DMS53 treated with DMSO at 0.1 percent for 48 hours (cell line): ENCODE measurements around the gene FTH1.
"Not testable (repeated sequence)": the region's sequence is repeated elsewhere in the genome, so short reads cannot be mapped to it uniquely, and the experiment has no call there.

ENCODE experiments used
- DNase-seq: peaks from one replicate; lab custom pipeline; 2025; ENCODE audit not compliant: unreplicated experiment; lab: John Stamatoyannopoulos, UW

FTH1 gene

DNA sequence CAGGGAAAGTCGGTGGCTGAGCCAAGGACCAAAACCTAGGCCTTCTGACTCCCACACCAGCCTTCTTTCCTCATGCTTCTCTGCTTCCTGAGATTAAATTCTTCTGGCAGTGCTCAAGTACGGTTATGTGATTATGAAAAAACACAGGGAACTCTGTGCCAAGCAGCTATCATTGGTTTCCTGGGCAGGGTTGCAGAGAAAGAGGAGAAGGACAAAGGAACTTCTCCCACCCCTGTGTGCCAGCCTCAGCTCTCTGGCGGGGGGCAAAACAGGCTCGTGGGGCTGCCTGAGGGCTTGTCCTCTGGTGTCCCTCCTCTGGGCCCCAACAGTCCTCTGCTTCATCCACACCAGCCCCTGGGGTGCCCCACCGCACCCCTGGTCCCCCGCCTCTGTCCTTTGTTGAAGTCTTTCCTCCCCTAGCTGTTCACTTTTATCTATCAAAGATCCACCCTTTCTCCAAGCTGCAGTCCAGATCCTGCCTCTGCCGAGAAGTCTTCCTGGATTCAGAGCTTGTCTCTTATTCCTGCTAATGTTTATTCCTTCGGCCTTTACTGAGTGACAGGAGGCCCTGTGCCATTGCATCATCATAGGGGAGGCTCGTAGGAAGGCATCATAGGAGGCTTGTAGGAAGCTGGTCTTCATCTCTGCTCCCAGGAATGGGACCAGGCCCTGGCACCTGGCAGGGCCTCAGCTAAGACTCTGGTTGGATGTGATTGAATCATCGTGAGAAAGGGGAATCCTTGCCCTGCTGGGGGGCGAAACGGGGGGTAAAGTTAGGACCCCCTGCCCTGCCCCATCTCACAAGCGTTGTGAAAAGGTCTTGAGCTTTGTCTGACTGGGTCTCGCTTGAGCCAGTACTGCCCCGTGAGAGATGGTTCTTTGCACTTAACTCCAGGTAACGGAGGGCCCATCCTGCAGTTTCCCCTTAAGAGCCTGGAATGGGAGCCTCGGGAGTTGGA, 11.5 kb upstream of the FTH1 start:
- DNase-seq = no peak

DNA sequence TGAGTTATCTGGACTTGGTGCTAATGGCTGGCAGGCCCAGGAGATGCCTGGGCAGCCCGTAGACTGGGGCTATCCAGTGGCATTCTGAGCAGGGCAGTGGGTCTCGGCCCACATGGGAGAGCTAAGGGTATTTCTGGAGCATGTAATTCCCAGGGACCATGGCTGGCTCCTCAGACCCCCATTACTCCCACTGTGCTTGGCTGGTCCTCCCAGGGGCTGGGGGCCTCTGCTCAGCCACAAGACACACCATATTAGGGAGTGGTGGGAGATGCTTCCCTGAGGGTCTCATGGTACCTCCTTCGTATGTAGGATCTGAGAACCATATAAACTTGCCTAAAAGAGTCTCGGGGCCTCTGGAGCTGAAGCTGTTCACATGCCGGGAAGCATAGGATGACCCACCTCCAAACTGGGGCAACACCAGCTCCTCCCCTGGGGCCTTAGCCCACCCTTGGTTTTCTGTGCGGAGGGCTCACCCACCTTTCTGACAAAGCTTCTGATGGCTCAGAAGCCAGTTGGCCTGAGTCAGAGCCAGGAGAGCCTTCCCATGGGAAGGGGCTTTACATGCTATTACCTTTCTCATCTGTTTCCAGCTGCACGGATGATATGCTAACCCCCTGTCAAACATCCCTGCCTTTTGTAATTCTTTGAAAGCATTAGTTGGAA, 9.5 kb upstream of the FTH1 start:
- no peak for DNase-seq

DNA sequence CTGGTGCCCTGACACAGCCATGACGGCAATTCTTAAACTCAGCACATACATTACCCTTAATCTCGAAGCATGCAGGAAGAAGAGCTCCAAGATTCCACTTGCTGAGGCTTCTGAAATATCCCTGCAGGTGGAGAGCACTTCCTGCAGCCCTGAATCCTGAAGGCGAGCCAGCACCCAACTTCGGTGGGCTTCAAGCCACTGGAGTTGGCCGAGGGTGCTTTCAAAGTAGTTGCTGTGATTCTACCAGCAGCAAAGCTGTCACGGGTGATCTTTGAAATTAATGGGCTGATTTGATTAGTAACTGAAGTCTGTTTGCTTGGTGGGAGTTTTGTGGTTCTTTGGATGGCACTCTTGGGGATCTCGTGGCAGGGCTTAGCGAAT, 9.0 kb upstream of the FTH1 start:
- no peak for DNase-seq

DNA sequence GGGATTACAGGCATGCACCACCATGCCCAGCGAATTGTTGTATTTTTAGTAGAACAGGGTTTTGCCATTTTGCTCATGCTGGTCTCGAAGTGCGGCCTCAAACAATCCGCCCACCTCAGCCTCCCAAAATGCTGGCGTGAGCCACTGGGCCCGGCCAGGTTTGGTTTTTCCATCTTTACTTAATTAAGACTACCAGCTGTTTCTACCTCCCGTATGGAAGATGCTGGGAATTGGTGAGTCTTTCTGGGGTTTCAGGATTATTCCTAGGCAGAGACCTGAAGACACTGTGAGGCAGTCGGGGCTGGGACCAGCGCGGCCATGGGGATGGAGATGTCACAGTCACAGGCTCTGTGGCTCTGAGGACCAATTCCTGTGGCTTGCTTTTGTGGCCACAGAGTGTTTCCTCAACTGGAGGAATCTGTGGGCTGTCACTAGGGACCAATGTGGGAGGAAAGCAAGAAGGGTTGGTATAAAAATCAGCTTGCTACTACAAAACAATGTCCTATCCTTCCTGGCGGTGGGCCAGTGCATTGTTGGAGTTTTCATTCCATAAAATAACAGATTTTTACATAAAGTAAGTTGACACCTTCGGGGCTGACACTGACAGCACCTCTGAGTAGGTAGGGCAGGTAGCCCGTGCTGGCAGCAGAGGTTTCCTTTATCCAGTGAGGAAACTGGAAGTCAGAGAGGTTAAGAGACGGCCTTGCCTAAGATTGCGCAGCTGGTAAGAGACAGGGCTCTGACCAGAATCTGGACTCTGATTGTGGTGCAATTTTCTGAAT, 8.4 kb upstream of the FTH1 start:
- no peak for DNase-seq

DNA sequence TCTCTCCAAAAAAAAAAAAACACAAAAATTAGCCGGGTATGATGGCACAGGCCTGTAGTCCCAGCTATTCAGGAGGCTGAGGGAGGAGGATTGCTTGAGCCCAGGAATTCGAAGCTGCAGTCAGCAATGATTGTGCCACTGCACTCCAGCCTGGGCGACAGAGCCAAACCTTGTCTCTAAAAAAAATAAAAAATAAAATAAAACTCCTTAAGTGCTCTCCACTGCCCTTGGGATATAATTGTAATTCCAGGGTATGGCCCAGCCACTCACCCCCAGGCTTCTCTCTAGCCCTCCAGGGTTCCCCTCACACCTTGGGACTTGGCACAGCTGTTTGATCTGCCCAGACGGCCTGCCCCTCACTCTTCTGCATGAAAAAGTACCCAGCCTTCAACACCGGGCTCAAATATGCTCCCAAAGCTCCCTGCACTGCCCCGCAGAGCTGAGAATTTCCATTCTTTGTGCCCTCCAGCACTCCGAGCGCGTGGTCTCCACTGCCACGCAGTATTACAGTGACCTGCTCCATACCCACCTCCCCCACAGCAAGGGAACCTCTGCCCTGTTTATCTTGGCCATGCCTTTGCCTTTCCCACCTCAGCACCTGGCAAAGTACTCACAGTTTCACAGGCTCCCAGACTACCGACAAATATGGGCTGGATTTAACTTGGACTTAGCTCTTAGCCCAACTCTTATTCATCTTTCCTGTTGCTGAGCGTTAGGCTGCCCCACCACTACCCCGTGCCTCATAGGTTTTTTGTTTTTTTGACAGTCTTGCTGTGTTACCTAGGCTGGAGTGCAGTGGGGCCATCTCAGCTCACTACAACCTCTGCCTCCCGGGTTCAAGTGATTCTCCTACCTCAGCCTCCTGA, 7.6 kb upstream of the FTH1 start:
- DNase-seq = peak; percentile 25

DNA sequence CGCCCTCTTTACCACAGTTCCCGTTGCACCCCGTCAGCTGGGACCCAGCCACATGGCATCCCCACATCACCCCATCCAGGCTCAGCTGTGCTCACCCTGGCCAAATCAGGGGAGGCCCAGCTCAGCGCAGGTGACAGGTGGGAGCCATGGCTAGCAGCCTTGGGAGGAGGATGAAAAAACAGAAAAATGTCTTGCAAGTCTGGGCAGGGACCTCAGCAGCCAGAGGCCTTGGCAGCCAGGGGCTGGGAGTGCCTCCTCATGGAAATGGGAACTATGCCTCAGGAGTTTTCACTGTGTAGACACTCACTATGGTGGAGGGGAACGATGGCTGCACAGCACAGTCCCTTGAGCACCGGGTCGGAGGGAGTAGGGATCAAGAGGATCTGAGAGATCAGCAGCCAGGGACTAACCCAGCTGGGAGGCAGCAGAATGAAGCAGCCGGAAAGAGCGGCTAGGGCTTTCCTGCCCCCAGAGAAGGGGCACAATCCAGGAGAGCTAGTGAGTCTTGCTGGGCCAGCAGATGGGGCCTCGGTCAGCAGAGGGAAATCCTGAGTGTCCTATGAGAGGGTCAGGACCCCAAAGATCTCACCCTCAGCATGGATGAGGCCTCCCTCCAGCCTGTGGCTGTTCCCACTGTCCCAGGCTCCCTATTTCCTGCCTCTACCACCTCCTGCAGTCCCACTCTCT, 6.2 kb upstream of the FTH1 start:
- no peak for DNase-seq

DNA sequence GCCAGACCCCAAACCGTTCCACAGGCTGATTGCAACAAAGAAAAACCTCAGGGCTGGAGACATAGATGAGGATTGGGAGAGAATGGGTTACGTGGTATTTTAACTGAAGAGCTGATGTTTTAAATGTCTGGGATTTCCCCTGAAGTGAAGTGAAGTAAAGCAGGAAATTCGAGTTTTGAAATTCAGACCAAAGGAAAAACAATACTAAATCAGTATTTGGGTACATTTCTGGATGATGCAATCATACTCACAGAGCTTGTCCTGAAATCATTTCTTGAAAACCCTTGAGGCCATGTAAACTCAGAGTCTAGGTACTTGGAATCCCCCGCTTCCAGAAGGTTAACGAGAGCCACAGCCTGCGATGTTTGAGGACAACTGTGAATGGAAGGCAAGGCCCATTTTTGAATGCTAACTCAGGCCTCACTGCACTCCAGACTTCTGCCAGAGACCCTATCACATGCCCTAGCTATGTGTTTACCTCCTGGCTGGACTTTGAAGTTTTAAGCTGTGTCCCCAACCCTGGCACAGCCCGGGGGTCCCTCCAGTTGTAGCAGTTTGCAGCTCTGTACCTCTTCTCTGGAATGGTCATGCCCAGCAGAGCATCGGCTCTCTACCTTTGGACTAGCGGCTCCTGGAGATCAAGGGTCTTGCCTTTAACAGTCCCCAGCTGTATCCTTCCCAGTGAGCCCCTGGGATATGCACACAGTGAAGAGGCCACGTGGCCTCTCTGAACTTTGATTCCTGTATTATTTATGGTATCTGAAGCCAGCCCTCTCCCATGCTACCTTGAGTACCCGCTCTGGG, 5.4 kb upstream of the FTH1 start:
- DNase-seq = no peak

DNA sequence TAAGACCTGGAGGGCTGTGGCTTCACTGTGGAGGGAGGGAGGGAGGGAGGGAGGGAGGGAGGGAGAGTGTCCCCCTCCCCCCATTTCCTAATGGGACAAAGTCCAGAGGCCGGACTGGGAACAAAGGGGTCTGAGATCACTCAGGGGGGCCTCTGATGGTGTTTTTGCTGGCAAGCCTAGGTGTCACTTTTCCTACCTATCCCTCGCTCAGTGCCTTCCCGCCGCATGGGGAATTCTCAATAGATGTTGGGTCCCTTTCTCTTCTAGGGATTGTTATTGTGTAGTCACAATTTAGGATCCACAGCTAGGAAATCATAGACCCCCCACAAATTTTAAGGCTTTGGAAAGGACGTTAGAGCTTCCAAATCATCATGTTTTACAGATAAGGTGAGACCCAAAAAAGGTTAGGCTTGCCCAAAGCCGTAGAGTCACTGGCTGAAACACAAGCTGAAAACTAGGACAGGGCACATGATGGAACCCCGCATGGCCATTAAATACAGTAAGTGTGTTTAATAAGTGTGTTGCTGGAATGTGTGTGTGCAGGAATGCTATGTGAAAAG, 4.8 kb upstream of the FTH1 start:
- no peak for DNase-seq

DNA sequence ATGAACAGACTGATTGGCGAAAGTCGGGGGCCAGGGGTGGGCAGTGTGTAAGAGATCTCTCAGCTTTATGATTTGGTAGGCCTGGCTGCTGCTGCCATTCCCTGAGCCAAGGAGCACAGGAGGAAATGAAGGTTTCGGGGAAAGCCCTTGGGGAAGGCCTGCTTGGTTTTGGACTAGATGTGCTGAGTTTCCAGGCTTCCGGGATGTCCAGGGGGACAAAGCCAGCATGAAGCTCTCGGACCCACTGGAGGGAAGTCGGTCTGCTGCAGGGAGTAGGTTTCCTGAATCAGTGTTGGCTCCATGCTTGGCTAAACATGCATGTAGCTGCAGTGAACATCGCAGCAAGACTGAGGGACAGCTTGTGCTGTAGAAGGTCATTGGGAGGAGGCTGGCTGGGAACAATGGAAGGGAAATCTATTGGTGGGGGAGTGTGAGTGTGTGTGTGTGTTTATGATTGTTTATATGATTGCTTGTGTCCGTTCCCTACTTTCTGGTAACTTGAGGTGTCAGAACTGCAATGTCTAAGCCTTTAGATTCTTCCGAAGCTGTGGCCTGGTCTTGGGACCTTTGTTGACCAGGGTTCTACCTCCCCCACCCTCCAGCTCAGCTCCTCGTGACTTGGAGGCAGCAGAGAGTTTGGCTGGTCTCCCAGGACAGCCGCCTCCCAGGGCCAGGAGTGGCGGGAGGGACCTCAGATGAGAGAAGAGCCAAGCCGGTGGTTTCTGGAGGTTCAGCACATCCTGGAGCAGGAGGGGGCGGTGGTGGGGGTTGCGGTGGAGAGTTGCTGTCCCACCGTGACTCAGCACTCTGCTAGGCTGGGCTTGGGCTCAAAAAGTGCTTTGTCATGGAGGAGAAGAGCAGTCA, 4.0 kb upstream of the FTH1 start:
- peak; percentile 71 for DNase-seq

DNA sequence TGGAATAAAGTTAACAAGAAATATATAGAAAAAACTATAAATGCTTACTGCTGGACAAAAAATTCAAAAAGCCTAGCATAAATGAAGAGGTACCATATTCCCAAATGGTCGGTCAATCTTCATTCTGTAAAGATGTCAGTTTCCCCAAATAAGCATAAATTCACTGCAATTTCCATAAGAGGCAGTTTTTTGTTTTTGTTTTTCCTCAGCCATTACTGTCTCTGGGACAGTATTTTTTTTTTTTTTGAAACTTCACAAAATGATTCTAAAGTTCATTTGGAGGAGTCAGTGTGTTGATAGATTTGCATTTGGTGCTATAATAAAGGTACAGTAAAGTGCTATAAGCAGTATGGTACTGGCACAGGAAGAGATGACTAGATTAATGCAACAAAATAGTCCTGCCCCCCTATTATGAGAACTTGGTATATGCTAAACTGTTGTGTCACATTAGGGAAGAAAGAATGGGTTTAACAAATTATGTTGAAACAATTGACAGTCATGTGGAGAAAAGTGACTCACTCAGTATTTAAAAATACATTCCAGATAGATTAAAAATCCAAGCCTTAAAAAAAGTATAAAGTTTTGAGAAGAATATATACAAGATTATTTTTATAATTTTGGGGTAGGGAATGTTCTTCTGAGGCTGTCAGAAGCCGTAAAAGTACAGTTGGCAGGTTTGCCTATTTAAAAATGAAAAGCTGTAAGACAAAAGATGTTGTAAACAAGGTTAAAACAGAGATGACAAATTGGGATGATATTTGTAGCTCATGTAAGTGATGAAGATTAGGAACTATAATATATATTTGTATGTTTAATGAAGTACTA, 2.6 kb upstream of the FTH1 start:
- no peak for DNase-seq

DNA sequence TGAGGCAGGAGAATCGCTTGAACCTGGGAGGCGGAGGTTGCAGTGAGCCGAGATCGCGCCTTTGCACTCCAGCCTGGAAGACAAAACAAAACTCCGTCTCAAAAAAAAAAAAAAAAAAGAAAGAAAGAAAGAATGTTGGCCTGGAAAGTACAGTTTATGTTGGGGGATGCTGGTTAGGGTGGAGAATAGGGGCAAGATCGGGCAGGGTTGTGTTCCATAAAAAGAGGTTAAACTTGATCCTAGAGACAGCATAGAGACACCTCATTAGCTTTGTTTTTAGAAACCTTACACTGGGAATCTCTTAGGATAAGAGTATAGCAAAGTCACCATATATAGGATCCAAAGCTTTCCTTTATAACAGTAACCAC, 1.9 kb upstream of the FTH1 start:
- DNase-seq = no peak

DNA sequence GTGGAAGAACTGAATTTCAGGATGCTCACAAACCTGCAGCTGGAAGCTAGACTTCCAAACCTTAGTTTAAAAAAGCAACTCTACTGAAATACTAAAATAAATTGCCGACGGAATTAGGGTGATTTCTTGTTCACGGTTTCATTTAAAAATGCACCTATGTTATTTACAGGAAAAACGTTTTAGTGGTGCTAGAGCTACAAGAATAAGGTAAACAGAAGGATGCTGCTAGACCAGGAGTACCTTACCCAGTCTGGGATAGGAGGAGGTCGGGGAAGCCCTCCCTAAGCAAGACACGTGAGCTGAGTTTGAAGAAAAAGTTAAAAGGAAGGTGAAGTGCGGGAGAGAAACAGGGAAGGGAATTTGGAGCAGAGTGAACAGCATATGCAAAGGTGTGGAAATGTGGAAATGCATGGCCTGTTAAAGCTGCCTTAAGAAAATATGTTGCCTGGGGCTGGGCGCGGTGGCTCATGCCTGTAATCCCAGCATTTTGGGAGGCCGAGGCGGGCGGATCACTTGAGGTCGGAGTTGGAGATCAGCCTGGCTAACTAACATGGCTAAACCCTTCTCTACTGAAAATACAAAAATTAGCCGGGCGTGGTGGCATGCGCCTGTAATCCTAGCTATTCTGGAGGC, 1.4 kb upstream of the FTH1 start:
- DNase-seq = no peak

DNA sequence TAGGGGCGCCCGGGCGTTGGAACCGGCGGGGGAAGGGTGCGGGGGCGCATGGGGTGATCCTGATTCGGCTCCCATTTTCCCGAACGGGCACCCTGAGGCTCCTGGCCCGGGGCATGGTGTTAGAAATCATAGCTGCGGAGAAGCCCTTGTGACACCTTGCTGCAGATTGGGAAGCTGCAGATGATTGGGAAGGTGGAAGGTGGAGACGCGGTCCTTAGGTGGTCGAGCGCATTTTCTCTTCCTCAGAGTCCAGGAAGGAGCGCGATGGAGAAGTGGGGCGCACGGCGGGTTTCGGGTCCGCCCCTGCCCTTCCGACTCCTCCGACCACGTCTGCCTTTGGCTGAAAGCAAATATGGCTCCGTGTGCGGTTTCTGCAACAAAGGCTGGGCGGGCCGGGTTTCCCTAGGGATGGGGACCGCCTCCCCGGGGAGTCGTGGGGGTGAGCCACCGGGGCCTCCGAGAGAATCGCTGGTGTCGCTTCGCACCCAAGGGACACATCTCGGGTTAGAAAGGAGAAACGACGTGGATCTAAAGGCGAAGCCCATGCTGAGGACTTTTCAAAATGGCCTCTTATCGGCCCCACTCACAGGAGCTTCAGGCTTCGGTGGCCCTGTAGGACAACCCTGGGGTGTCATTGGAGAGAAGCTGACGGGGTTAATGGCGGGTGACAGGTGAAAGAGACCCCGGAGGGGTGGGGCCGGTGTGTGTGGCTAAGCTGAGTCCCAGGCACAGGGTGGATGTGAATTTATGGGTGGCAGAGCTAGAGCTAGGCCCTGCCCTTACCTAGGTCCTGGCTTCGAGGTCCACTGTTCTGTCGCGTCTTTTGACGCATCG, 707 bp upstream of the FTH1 start:
- no peak for DNase-seq

DNA sequence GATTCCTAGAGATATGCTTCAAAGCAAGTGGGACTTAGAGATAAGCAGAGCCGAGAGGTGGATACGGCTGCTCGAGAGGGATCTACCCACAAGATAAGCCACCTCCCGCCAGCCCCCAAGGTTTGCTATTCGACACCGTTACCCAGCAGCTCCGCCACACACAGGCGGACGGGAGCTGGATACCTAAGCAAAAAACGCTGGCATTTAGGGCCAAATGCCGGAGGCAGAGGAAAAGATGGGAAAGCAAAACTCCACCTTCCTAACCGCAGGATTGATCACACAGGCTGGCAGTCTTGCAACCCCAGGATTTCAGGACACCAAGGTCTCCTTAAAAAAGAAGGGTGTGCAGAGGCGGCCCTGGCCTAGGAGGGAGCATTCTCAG, 709 bp downstream of the FTH1 start:
- DNase-seq = no peak

DNA sequence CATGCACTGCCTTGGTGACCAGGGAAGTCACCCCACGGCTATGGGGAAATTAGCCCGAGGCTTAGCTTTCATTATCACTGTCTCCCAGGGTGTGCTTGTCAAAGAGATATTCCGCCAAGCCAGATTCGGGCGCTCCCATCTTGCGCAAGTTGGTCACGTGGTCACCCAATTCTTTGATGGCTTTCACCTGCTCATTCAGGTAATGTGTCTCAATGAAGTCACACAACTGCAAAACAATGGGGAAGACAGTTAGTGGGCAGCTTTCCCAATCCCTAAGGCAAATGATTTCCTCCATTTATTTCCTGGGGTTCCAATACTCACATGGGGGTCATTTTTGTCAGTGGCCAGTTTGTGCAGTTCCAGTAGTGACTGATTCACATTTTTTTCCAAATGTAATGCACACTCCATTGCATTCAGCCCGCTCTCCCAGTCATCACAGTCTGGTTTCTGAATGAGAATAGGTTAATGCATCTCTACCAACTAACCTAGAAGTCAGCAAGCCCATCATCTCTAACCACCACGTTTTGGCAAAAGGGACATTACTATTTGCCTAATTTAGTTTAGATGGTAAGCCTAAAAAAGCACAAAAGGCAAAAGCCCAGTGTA, 2.7 kb downstream of the FTH1 start:
- DNase-seq = not testable (repeated sequence)
